Skeletal muscle satellite cell (primary cell): ENCODE results near the gene VSIG10L.
A peak's percentile ranks its signal among the peaks of the same experiment; 100 is the strongest.

Experiments used
- H3K27me3 ChIP-seq: 2 replicates; pipeline ENCODE4 v1.7.0; 2013; ENCODE audit warnings: low read length; ENCODE audit not compliant: control insufficient read depth, insufficient read depth
- H3K36me3 ChIP-seq: 2 replicates; pipeline ENCODE4 v1.7.0; 2013; ENCODE audit warnings: mild to moderate bottlenecking, control low read depth, low read length; ENCODE audit not compliant: insufficient read depth
- H3K4me1 ChIP-seq: 2 replicates; pipeline ENCODE4 v1.7.0; 2013; ENCODE audit warnings: low read length; ENCODE audit not compliant: control insufficient read depth, insufficient read depth
- H3K4me2 ChIP-seq: 2 replicates; pipeline ENCODE4 v1.7.0; 2013; ENCODE audit warnings: mild to moderate bottlenecking, low read length
- H3K4me3 ChIP-seq: 2 replicates; pipeline ENCODE4 v1.7.0; 2013; ENCODE audit warnings: low read length
- H3K9ac ChIP-seq: 2 replicates; pipeline ENCODE4 v1.7.0; 2013; ENCODE audit warnings: mild to moderate bottlenecking, low read depth, low read length, moderate library complexity
- H3K9me3 ChIP-seq: replicated peaks from 2 replicates; pipeline ENCODE4 v1.7.0; 2013; ENCODE audit warnings: mild to moderate bottlenecking, control low read depth, low read length

The VSIG10L gene

GRCh38 chr19:51372021-51372648 is 30.2 kb upstream of the VSIG10L start:
- Histone ChIP-seq H3K9ac (no peak overlapping the region), H3K4me1 (peaks cover 7% of the 10 kb centered on the region), H3K4me3 (no peak overlapping the region), H3K9me3 (no peaks in the 10 kb centered on the region), H3K27me3 (no peaks in the 10 kb centered on the region), H3K4me2 (no peak overlapping the region), H3K36me3 (no peaks in the 10 kb centered on the region)

- Histone ChIP-seq H3K4me3 (no peak overlapping the region), H3K4me1 (peaks cover 13% of the 10 kb centered on the region), H3K36me3 (no peaks in the 10 kb centered on the region), H3K4me2 (no peak overlapping the region), H3K9me3 (no peaks in the 10 kb centered on the region), H3K27me3 (no peaks in the 10 kb centered on the region), H3K9ac (no peak overlapping the region)
These were observed 29.3 kb upstream of the VSIG10L start for GRCh38 chr19:51371186-51371690.

DNA sequence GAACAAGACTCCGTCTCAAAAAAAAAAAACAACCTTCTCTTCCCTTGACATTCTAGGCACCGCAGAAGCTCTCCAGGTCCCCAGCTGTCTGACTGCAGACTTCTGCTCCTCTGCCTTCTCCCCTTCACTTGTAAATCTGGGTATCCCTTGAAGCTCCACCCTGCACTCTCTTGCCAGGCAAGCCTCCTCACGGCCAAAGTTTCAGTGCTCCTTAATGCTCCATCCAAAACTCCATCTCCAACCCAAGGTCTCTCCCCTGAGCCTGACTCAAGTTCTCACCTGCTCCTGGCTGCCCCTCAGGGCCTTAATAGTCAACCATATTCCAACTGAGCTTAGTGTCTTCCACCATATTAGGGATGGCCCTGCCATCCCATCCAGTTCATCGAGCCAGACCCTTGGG is 28.3 kb upstream of the VSIG10L start:
- Histone ChIP-seq H3K9ac (no peak overlapping the region), H3K4me3 (no peak overlapping the region), H3K9me3 (no peaks in the 10 kb centered on the region), H3K36me3 (no peaks in the 10 kb centered on the region), H3K4me2 (no peak overlapping the region), H3K27me3 (no peaks in the 10 kb centered on the region), H3K4me1 (peaks cover 16% of the 10 kb centered on the region)

- no peaks in the 10 kb centered on the region for H3K9me3 ChIP-seq
- H3K27me3 ChIP-seq = no peaks in the 10 kb centered on the region
- H3K36me3 ChIP-seq = no peaks in the 10 kb centered on the region
- H3K9ac ChIP-seq = peak within 1 kb of the TSS; percentile 87
- H3K4me3 ChIP-seq = peak within 1 kb of the TSS; percentile 96
- H3K4me1 ChIP-seq = peaks cover 27% of the 10 kb centered on the region
- H3K4me2 ChIP-seq = peak within 1 kb of the TSS; percentile 92
These were observed 26.7 kb upstream of the VSIG10L start, which contains the start of gene CLDND2 for GRCh38 chr19:51368366-51369282. CLDND2 (minus strand) TSS chr19:51369003; CDS start chr19:51368577, 426 bp downstream.

- Histone ChIP-seq H3K4me1 (peaks cover 31% of the 10 kb centered on the region), H3K9me3 (no peaks in the 10 kb centered on the region), H3K9ac (peak overlapping the region; percentile 87), H3K4me2 (peak overlapping the region; percentile 92), H3K27me3 (no peaks in the 10 kb centered on the region), H3K4me3 (peak overlapping the region; percentile 96), H3K36me3 (no peaks in the 10 kb centered on the region)
These were observed 25.8 kb upstream of the VSIG10L start for GRCh38 chr19:51367565-51368365.

DNA sequence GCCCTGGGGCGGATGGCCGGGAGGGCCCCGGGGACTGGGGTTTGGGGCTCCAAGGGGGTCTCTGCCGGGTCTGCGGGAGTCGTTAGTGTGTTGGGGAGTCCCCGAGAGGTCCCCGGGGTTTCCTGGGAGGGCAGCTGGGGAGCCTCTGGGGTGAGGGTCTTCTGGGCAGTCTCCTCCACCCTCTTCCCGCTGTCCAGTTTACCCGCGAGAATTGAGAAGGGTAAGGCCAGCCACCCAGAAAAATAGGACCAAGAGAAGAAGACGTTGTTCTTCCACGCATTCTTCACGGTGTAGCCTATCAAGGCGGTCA is 25.3 kb upstream of the VSIG10L start:
- Histone ChIP-seq H3K9ac (peak overlapping the region; percentile 72), H3K4me2 (peak overlapping the region; percentile 92), H3K36me3 (no peaks in the 10 kb centered on the region), H3K4me3 (peak overlapping the region; percentile 92), H3K4me1 (peaks cover 36% of the 10 kb centered on the region), H3K27me3 (no peaks in the 10 kb centered on the region), H3K9me3 (no peaks in the 10 kb centered on the region)

DNA sequence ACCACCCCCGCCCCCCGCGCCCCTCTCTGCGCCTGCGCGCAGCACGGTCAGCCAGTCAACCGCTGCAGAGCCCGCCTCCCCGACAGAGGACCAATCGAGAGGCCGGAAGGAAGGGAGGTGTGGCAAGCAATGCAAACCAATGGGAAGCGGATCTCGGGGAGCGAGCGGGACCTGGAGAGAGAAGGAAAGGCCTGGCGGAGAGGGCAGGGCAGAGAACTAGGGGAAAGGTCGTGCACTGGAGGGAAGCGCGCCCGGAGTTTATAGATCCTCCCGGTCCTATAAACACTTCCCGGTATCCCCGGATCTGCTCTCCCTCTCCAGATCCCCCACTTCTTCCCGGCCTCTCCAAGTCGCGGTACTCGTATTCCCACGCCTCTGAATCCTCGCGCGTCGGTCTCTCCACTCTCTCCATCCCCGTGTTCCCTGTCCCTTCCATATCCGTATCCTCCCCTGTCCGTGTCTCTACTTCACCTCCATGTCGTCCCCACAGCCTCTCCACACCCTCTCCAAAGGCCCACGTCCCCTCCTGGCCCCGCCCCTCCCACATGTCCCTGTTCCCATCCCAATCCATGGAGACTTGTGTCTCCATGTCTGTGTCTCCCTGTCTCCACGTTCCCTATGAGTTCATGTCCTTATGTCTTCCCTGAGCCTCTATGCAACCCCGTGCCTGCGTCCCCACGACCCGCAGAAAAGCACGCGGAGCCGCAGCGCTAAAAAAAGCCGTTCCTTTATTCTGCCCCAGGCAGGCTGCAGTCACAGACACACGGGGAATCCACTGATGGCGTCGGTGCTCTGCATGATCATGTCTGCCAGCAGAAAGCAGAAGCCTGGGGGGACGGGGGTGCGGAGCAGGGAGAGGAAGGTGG is 24.7 kb upstream of the VSIG10L start:
- H3K36me3 ChIP-seq = no peaks in the 10 kb centered on the region
- no peaks in the 10 kb centered on the region for H3K27me3 ChIP-seq
- peaks cover 36% of the 10 kb centered on the region for H3K4me1 ChIP-seq
- no peaks in the 10 kb centered on the region for H3K9me3 ChIP-seq
- peak overlapping the region; percentile 98 for H3K4me2 ChIP-seq
- peak overlapping the region; percentile 92 for H3K4me3 ChIP-seq
- H3K9ac ChIP-seq = peak overlapping the region; percentile 96

GRCh38 chr19:51365965-51366388 is 24.0 kb upstream of the VSIG10L start, which contains the start of gene ETFB:
ETFB (minus strand) TSS chr19:51366388; CDS start chr19:51366326, 62 bp downstream.
- Histone ChIP-seq H3K36me3 (no peaks in the 10 kb centered on the region), H3K9ac (peak within 1 kb of the TSS; percentile 96), H3K4me1 (peaks cover 36% of the 10 kb centered on the region), H3K4me3 (peak within 1 kb of the TSS; percentile 92), H3K27me3 (no peaks in the 10 kb centered on the region), H3K4me2 (peak within 1 kb of the TSS; percentile 98), H3K9me3 (no peaks in the 10 kb centered on the region)

GRCh38 chr19:51365211-51365964 is 23.4 kb upstream of the VSIG10L start:
- peaks cover 36% of the 10 kb centered on the region for H3K4me1 ChIP-seq
- no peaks in the 10 kb centered on the region for H3K9me3 ChIP-seq

More at GRCh38 chr19:51365211-51365964, 23.4 kb upstream of the VSIG10L start:
- peak overlapping the region; percentile 92 for H3K4me3 ChIP-seq
- H3K27me3 ChIP-seq = no peaks in the 10 kb centered on the region
- peak overlapping the region; percentile 96 for H3K9ac ChIP-seq
- H3K36me3 ChIP-seq = no peaks in the 10 kb centered on the region
- peak overlapping the region; percentile 98 for H3K4me2 ChIP-seq
